PFSK-1 (cell line): Measurements from ENCODE around the gene ABLIM2.

Experiments used
- FOXP2 ChIP-seq: optimal IDR thresholded peaks from 2 replicates; pipeline ENCODE3; 2011; ENCODE audit warnings: borderline replicate concordance, control low read depth, inconsistent platforms; ENCODE audit not compliant: insufficient read depth; ENCODE audit errors: extremely low read length, extremely low read depth
- POLR2AphosphoS5 ChIP-seq: IDR thresholded peaks from 2 replicates; pipeline ENCODE4 v1.6.1; 2012; ENCODE audit warnings: low read depth, mild to moderate bottlenecking, control low read depth, low read length, moderate library complexity
- SIN3A ChIP-seq: IDR thresholded peaks from 2 replicates; pipeline ENCODE4 v1.6.1; 2012; ENCODE audit warnings: mild to moderate bottlenecking, low read length, moderate library complexity, borderline replicate concordance; ENCODE audit not compliant: insufficient read depth
- TAF1 ChIP-seq: IDR thresholded peaks from 2 replicates; pipeline ENCODE4 v1.6.1; 2012; ENCODE audit warnings: low read length, control low read depth, borderline replicate concordance; ENCODE audit not compliant: insufficient read depth
- TF ChIP-seq, protein P1 (sequence below), 2 experiments: IDR thresholded peaks; 2 replicates each; pipeline versions ENCODE4 v1.6.1 to v1.8.0; 2011 to 2012; ENCODE audit warnings: low read depth in 2 of 2, low read length in 2 of 2, control low read depth in 1 of 2, inconsistent platforms in 1 of 2, mild to moderate bottlenecking in 1 of 2, moderate library complexity in 1 of 2; ENCODE audit not compliant: insufficient read depth in 1 of 2

Gene ABLIM2

DNA sequence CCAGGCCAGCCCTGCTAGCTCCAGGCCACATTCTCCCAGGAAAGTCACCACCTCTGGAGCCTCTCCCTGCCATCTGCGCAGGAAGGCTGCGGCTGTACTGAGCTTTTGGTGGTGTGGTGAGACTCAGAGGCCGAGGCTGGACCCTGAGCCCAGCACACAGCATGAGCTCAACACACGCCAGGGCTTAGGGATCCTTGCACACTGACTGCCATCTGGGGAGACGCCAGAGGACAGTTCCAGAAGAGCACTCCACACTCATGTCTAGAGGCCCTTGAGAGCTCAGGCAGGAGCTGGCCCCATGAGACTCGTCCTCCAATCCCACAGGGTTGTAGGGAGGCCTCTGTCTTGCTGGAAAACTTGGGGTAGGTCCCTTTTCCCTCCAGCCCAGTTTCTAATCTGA, 40.6 kb downstream of the ABLIM2 start:
- TF ChIP-seq FOXP2 = no peak
- no peak for TF ChIP-seq POLR2AphosphoS5
- TF ChIP-seq TAF1 = no peak
- TF ChIP-seq, protein P1, sequence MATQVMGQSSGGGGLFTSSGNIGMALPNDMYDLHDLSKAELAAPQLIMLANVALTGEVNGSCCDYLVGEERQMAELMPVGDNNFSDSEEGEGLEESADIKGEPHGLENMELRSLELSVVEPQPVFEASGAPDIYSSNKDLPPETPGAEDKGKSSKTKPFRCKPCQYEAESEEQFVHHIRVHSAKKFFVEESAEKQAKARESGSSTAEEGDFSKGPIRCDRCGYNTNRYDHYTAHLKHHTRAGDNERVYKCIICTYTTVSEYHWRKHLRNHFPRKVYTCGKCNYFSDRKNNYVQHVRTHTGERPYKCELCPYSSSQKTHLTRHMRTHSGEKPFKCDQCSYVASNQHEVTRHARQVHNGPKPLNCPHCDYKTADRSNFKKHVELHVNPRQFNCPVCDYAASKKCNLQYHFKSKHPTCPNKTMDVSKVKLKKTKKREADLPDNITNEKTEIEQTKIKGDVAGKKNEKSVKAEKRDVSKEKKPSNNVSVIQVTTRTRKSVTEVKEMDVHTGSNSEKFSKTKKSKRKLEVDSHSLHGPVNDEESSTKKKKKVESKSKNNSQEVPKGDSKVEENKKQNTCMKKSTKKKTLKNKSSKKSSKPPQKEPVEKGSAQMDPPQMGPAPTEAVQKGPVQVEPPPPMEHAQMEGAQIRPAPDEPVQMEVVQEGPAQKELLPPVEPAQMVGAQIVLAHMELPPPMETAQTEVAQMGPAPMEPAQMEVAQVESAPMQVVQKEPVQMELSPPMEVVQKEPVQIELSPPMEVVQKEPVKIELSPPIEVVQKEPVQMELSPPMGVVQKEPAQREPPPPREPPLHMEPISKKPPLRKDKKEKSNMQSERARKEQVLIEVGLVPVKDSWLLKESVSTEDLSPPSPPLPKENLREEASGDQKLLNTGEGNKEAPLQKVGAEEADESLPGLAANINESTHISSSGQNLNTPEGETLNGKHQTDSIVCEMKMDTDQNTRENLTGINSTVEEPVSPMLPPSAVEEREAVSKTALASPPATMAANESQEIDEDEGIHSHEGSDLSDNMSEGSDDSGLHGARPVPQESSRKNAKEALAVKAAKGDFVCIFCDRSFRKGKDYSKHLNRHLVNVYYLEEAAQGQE (IDR thresholded peaks at IDR 0.05; ENCODE audit: insufficient read depth in 1 of 2, low read depth in 2 of 2, low read length in 2 of 2) = no peak
- TF ChIP-seq SIN3A = no peak

DNA sequence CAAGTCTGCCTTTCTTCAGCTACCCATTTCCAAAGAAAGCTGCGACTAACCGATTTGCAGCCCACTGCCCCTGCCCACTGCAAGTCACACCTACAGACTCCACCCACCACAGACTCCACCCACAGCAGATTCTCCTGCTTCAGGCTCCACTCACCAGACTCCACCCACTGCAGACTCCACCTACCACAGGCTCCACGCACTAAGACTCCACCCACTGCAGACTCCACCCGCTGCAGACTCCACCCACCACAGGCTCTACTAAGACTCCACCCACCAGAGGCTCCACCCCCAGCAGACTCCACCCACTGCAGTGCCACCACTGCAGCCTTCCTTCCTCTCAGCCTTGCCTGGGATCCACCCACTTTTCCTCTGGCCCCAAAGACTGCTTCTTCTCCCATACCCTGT, 41.3 kb downstream of the ABLIM2 start:
- TF ChIP-seq FOXP2 (no peak), POLR2AphosphoS5 (no peak), TAF1 (no peak), SIN3A (no peak)
- TF ChIP-seq, protein P1 (IDR thresholded peaks at IDR 0.05; ENCODE audit: insufficient read depth in 1 of 2, low read depth in 2 of 2, low read length in 2 of 2) = no peak

DNA sequence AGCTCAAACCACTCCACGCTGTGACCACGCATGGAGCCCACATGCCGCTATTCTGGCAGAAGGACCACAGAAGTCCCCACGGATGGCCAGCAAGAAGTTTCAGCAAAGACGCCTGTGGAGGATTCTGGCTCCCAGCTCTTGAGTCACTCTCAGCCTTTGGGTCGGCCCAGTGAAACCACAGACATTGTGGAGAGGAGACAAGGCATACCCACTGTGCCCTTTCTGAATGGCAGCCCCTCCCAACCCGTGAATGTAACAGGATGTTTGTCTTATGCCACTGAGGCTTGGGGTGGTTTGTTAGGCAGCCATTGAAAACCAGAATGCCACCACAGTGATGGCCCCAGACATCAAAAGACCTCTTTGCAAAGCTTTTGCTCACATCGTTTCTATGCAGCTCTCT, 42.7 kb downstream of the ABLIM2 start:
- TF ChIP-seq SIN3A = no peak
- no peak for TF ChIP-seq FOXP2
- TF ChIP-seq POLR2AphosphoS5 = no peak
- TF ChIP-seq, protein P1 (IDR thresholded peaks at IDR 0.05; ENCODE audit: insufficient read depth in 1 of 2, low read depth in 2 of 2, low read length in 2 of 2) = no peak
- no peak for TF ChIP-seq TAF1

DNA sequence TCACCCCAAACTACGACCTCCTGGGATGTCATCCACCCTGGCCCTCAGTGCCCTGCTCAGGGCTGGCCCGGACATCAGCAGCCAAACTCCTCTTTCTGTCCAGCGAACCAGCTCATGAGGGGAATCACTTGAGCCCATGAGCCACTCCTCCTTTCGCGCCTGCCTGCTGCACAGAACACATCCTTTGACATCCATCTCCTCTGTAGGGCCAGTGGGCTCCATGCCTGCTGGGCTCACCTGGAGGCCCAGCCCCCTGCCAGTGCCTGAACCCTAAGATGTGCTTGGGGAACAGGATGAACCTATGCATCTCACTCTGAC, 43.5 kb downstream of the ABLIM2 start:
- TF ChIP-seq FOXP2 (no peak), SIN3A (no peak), POLR2AphosphoS5 (no peak), TAF1 (no peak)
- TF ChIP-seq, protein P1 (IDR thresholded peaks at IDR 0.05; ENCODE audit: insufficient read depth in 1 of 2, low read depth in 2 of 2, low read length in 2 of 2) = no peak
